Thyroid gland (tissue), 4 donors: ENCODE measurements around the gene PCDHA11. TPM values are rescaled to one million over a fixed set of nuclear protein-coding genes. Genes with fewer than 3 reads are reported as not detected.
A peak's percentile ranks its signal among the peaks of the same experiment; 100 is the strongest.
"Not testable (repeated sequence)": the region's sequence is repeated elsewhere in the genome, so short reads cannot be mapped to it uniquely, and the experiment has no call there.

ENCODE experiments used
- DNase-seq, 2 donors: peaks; one replicate each; pipeline ENCODE4 v3.0.0-alpha.2; 2019
- H3K27ac ChIP-seq, 3 donors: fragments of 200-600 bp; sonication (generic); 1 replicate in 2 of 3; 2 replicates in 1 of 3; pipeline ENCODE4 v1.5.1; 2016 to 2019; ENCODE audit warnings: mild to moderate bottlenecking in 1 of 3, moderate library complexity in 1 of 3
- H3K27me3 ChIP-seq: fragments of 200-600 bp; sonication (generic); one replicate; pipeline ENCODE4 v1.5.1; 2019
- H3K36me3 ChIP-seq, 2 donors: fragments of 200-600 bp; sonication (generic); one replicate each; pipeline ENCODE4 v1.5.1; 2016 to 2019
- H3K4me1 ChIP-seq, 2 donors: fragments of 200-600 bp; sonication (generic); one replicate each; pipeline ENCODE4 v1.5.1; 2017 to 2019
- H3K4me3 ChIP-seq, 3 donors: fragments of 200-600 bp; sonication (generic); replicated peaks in 1 of 3; 1 replicate in 2 of 3; 2 replicates in 1 of 3; pipeline ENCODE4 v1.5.1; 2016; ENCODE audit warnings: mild to moderate bottlenecking in 1 of 3
- H3K9me3 ChIP-seq: fragments of 200-600 bp; sonication (generic); one replicate; pipeline ENCODE4 v1.5.1; 2017
- CTCF ChIP-seq, 6 experiments: fragments of 200-600 bp in 3 of 6; fragments of 450-650 bp in 3 of 6; sonication (generic) in 3 of 6; IDR thresholded peaks; one replicate each; pipeline ENCODE4 v1.5.1; 2016 to 2019; ENCODE audit warnings: antibody characterized with exemption in 6 of 6, mild to moderate bottlenecking in 2 of 6, inconsistent platforms in 1 of 6, moderate library complexity in 1 of 6
- POLR2A ChIP-seq, 2 donors: fragments of 450-650 bp; IDR thresholded peaks; one replicate each; pipeline ENCODE4 v1.6.1; 2017; ENCODE audit warnings: antibody characterized with exemption in 2 of 2, mild to moderate bottlenecking in 2 of 2, moderate library complexity in 1 of 2
- WGBS, 2 donors: methylation state at CpG; one replicate each; pipeline ENCODE4 v1.1.5; 2017; 5-methylcytosine and 5-hydroxymethylcytosine counted together
- intact Hi-C: fragments of 100-400 bp; cut with DNase I; formaldehyde crosslinking; loops from one replicate; pipeline ENCODE4 v1.15.1; 2023
- total RNA-seq, 4 donors: library from RNA; depleted of rRNA; stranded (reverse); fragments of >200 nt; gene quantifications; one replicate each; pipeline ENCODE4 v1.2.3, GENCODE V29; 2016

PCDHA11 gene
- total RNA-seq, 4 donors from 2014 or later, result 1.8 to 4.2 (median 2.1) TPM

GRCh38 chr5:140835622-140836510 is 32.9 kb upstream of the PCDHA11 start:
- WGBS, 2 donors, result 38 to 52% methylated on average over 24 to 54 of the region's 103 CpGs
- intact Hi-C loops, result no loop called here
- no peaks in the 10 kb centered on the region for H3K36me3 ChIP-seq
- no peak overlapping the region for H3K4me3 ChIP-seq
- no peaks in the 10 kb centered on the region for H3K4me1 ChIP-seq
- no peaks in the 10 kb centered on the region for H3K27me3 ChIP-seq
- no peaks in the 10 kb centered on the region for H3K9me3 ChIP-seq
- H3K27ac ChIP-seq, result no peak overlapping the region
- DNase-seq, result no peak
- TF ChIP-seq POLR2A (IDR thresholded peaks at IDR 0.05) (no peak), CTCF (IDR thresholded peaks at IDR 0.05) (no peak)

GRCh38 chr5:140840978-140841962 is 27.5 kb upstream of the PCDHA11 start, which contains the start of gene PCDHA8:
PCDHA8 (plus strand) TSS chr5:140841187; CDS start chr5:140841322, 135 bp downstream.
- WGBS, 2 donors, result 21 to 23% methylated on average over 31 to 45 of the region's 47 CpGs
- intact Hi-C loops, result no loop called here
- no peak within 1 kb of the TSS for H3K27ac ChIP-seq
- H3K9me3 ChIP-seq, result no peaks in the 10 kb centered on the region
- TF ChIP-seq POLR2A (IDR thresholded peaks at IDR 0.05) (no peak), CTCF (IDR thresholded peaks at IDR 0.05) (peak in 1 of 6 experiments; percentile 12)
- no peaks in the 10 kb centered on the region for H3K27me3 ChIP-seq
- no peaks in the 10 kb centered on the region for H3K36me3 ChIP-seq
- no peak within 1 kb of the TSS for H3K4me3 ChIP-seq
- H3K4me1 ChIP-seq, result no peaks in the 10 kb centered on the region
- DNase-seq, result no peak

- H3K36me3 ChIP-seq, result no peaks in the 10 kb centered on the region
- no peak overlapping the region for H3K27ac ChIP-seq
- H3K9me3 ChIP-seq, result no peaks in the 10 kb centered on the region
- H3K4me3 ChIP-seq, result no peak overlapping the region
- H3K4me1 ChIP-seq, result no peaks in the 10 kb centered on the region
- peaks cover 6% of the 10 kb centered on the region for H3K27me3 ChIP-seq
- DNase-seq, result no peak
- TF ChIP-seq POLR2A (IDR thresholded peaks at IDR 0.05) (no peak), CTCF (IDR thresholded peaks at IDR 0.05) (no peak)
- 48% methylated on average over 36 to 37 of the region's 87 CpGs for WGBS, 2 donors
- intact Hi-C loops, result no loop called here
These were observed 25.7 kb upstream of the PCDHA11 start for GRCh38 chr5:140842798-140843733.

GRCh38 chr5:140848139-140849102 is 20.3 kb upstream of the PCDHA11 start, which contains the start of gene PCDHA9:
PCDHA9 (plus strand) TSS chr5:140848382; CDS start chr5:140848496, 114 bp downstream.
- intact Hi-C loops, H3K9me3 ChIP-seq, DNase-seq, H3K27ac ChIP-seq, H3K4me3 ChIP-seq, H3K36me3 ChIP-seq, H3K4me1 ChIP-seq, H3K27me3 ChIP-seq: not testable (repeated sequence)
- 16 to 21% methylated on average over 22 to 23 of the region's 48 CpGs for WGBS, 2 donors

- WGBS, 2 donors, result 33 to 41% methylated on average over 41 to 59 of the region's 101 CpGs
- H3K36me3 ChIP-seq, DNase-seq, H3K4me3 ChIP-seq, H3K9me3 ChIP-seq, H3K27me3 ChIP-seq, intact Hi-C loops, H3K27ac ChIP-seq, H3K4me1 ChIP-seq: not testable (repeated sequence)
These were observed 18.7 kb upstream of the PCDHA11 start for GRCh38 chr5:140849831-140850634.
